SK-N-MC (cell line): ENCODE measurements around the gene LRRC36.

Experiments
- EZH2 ChIP-seq: fragments of 200-600 bp; sonication (generic); IDR thresholded peaks from one replicate; pipeline ENCODE4 v1.6.1; 2017; ENCODE audit warnings: antibody characterized with exemption
- POLR2AphosphoS5 ChIP-seq: IDR thresholded peaks from 2 replicates; pipeline ENCODE4 v1.6.1; 2012; ENCODE audit warnings: mild to moderate bottlenecking, low read depth, low read length, borderline replicate concordance

- no peak for TF ChIP-seq EZH2
- no peak for TF ChIP-seq POLR2AphosphoS5
Measured at GRCh38 chr16:67277294-67277998, 49.2 kb upstream of the LRRC36 start.
